Cardiac ventricle fibroblast (primary cell): ENCODE measurements around the gene GARNL3. TPM values are rescaled to one million over a fixed set of nuclear protein-coding genes. Genes with fewer than 3 reads are reported as not detected.

ENCODE experiments used
- total RNA-seq: library from RNA; depleted of rRNA; stranded (reverse); fragments of >200 nt; gene quantifications from 2 replicates; pipeline ENCODE4 v1.2.3, GENCODE V29; 2015

The GARNL3 gene
- total RNA-seq = 2.1 and 3.9 TPM in 2 replicates

GRCh38 chr9:127264462-127265219, at the start of gene GARNL3:
Gene GARNL3, plus strand, starts transcription at chr9:127264774. Its CDS starts 104 bp downstream, at chr9:127264878.

GRCh38 chr9:127396808-127397645, 132.5 kb downstream of the GARNL3 start, which contains the start of gene SLC2A8:
Gene SLC2A8, plus strand, starts transcription at chr9:127397169. Its CDS starts 62 bp downstream, at chr9:127397231.

DNA sequence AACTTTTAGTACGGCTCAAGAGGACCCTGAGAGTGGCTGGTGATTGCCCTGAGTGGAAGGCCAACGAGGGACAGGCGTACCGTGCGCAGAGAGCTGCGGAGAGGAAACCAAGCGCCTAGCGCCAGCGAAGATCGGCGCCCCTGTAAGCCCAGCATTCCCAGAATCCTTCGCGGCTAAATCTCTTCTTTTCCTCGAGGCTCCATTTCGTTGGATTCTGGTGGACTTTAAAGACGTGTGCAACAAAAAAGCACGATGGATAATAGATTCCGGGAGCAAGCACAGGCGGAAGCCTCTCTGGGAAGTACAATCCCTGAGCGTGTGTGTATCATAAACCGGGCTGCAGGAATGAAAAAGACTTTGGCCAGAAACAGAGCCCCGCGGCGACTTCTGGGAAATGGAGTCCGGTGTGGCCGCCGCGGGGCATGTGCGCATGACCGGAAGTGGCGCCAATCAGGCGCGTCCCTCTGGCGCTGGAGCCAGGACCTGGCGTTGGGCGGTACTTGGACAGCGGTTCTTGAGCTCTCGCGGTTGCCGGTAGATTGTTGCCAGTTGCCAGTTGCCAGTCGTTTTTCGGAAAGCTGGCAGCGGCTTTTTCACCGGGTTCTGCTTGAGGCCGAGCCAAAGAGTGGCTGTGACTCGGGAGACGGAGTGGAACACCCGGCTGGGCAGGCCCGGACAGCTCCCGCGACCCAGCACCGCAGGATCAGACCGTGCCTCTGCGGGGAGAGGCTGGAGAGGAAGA, 159.5 kb downstream of the GARNL3 start, which contains the start of gene ZNF79:
Gene ZNF79 (plus strand): TSS at position 449 of the 742 bp plus-strand sequence. CDS start 406 bp downstream, outside the sequence.

Other genes with a start within 250 kb of the GARNL3 start
- 103 and 157 TPM in 2 replicates for gene ANGPTL2, start 142.1 kb upstream of the GARNL3 start, total RNA-seq
- gene SLC2A8, start 132.4 kb downstream of the GARNL3 start, total RNA-seq = 6.7 and 7.7 TPM in 2 replicates
- gene ZNF79, start 159.6 kb downstream of the GARNL3 start, total RNA-seq = 5.4 and 7.8 TPM in 2 replicates
- gene RPL12, start 186.6 kb downstream of the GARNL3 start, total RNA-seq = 2,165 and 2,324 TPM in 2 replicates
- gene LRSAM1, start 186.7 kb downstream of the GARNL3 start, total RNA-seq = 9.5 and 16.3 TPM in 2 replicates